Esophagus muscularis mucosa (tissue), 4 donors: ENCODE measurements around the gene SPPL2B. TPM values are rescaled to one million over a fixed set of nuclear protein-coding genes. Genes with fewer than 3 reads are reported as not detected.

Source experiments
- DNase-seq: peaks from one replicate; pipeline ENCODE4 v3.0.0-alpha.2; 2017; ENCODE audit errors: extremely low spot score
- H3K27ac ChIP-seq, 4 donors: fragments of 200-600 bp; sonication (generic); replicated peaks in 1 of 4; 1 replicate in 3 of 4; 2 replicates in 1 of 4; pipeline ENCODE4 v1.5.1; 2016 to 2019; ENCODE audit warnings: mild to moderate bottlenecking in 1 of 4
- H3K27me3 ChIP-seq, 4 donors: fragments of 200-600 bp; sonication (generic); one replicate each; pipeline versions ENCODE4 v1.5.1 to v1.6.0; 2016 to 2019
- H3K36me3 ChIP-seq, 4 donors: fragments of 200-600 bp; sonication (generic); one replicate each; pipeline ENCODE4 v1.5.1; 2016 to 2019
- H3K4me1 ChIP-seq, 4 donors: fragments of 200-600 bp; sonication (generic); one replicate each; pipeline ENCODE4 v1.5.1; 2016 to 2019
- H3K4me3 ChIP-seq, 4 donors: fragments of 200-600 bp; sonication (generic); 1 replicate in 2 of 4; 2 replicates in 2 of 4; pipeline ENCODE4 v1.5.1; 2016 to 2019; ENCODE audit warnings: mild to moderate bottlenecking in 4 of 4, moderate library complexity in 1 of 4
- H3K9me3 ChIP-seq, 4 donors: fragments of 200-600 bp; sonication (generic); 1 replicate in 3 of 4; 2 replicates in 1 of 4; pipeline ENCODE4 v1.5.1; 2016 to 2019
- EP300 ChIP-seq: sonication (generic); formaldehyde crosslinking; IDR thresholded peaks from one replicate; pipeline ENCODE4 v1.6.1; 2017; ENCODE audit warnings: antibody characterized with exemption
- POLR2A ChIP-seq: fragments of 450-650 bp; IDR thresholded peaks from one replicate; pipeline ENCODE4 v1.6.1; 2017; ENCODE audit warnings: antibody characterized with exemption, moderate library complexity, mild to moderate bottlenecking, low read depth
- POLR2AphosphoS5 ChIP-seq, 2 donors: sonication (generic); formaldehyde crosslinking; IDR thresholded peaks; one replicate each; pipeline ENCODE4 v1.6.1; 2017; ENCODE audit warnings: antibody characterized with exemption in 2 of 2
- WGBS: methylation state at CpG from one replicate; pipeline ENCODE4 v1.1.5; 2018; 5-methylcytosine and 5-hydroxymethylcytosine counted together
- intact Hi-C: fragments of 100-400 bp; cut with DNase I; formaldehyde crosslinking; loops from one replicate; pipeline ENCODE4 v1.15.1; 2023
- total RNA-seq, 4 donors: library from RNA; depleted of rRNA; stranded (reverse); fragments of >200 nt; gene quantifications; one replicate each; pipeline versions ENCODE4 v1.1.0 to v1.2.1, GENCODE V29; 2016
- TF ChIP-seq, protein P1 (sequence below), 3 experiments: fragments of 200-600 bp in 2 of 3; fragments of 450-650 bp in 1 of 3; sonication (generic) in 2 of 3; IDR thresholded peaks; one replicate each; pipeline ENCODE4 v1.5.1; 2017 to 2019; ENCODE audit warnings: antibody characterized with exemption in 3 of 3, mild to moderate bottlenecking in 2 of 3, moderate library complexity in 1 of 3

SPPL2B gene
- total RNA-seq, 4 donors from 2014 or later = 25.0 to 42.4 (median 29.9) TPM

DNA sequence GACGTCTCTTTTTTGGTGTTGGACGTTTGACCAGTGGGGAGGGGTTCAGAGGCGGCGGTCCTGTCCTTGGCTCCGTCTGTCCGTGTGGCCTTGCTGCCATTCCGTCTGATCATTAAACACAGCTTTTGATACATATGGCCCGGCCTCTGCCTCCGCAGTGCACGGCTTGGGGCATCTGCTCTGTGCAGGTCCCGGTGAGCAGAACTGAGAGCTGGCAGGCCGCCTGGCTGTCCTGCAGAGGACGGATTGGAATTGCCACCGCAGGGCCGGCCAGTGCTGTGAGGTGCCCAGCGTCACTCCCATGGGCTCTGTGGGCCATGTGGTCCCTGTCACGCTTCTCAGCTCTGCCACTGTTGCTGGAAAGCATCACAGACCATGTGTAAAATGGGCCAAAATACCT is 26.2 kb downstream of the SPPL2B start:
- H3K36me3 ChIP-seq = peaks cover 8 to 49% (median 47%) of the 10 kb centered on the region in 4 donors
- intact Hi-C loops = no loop called here

DNA sequence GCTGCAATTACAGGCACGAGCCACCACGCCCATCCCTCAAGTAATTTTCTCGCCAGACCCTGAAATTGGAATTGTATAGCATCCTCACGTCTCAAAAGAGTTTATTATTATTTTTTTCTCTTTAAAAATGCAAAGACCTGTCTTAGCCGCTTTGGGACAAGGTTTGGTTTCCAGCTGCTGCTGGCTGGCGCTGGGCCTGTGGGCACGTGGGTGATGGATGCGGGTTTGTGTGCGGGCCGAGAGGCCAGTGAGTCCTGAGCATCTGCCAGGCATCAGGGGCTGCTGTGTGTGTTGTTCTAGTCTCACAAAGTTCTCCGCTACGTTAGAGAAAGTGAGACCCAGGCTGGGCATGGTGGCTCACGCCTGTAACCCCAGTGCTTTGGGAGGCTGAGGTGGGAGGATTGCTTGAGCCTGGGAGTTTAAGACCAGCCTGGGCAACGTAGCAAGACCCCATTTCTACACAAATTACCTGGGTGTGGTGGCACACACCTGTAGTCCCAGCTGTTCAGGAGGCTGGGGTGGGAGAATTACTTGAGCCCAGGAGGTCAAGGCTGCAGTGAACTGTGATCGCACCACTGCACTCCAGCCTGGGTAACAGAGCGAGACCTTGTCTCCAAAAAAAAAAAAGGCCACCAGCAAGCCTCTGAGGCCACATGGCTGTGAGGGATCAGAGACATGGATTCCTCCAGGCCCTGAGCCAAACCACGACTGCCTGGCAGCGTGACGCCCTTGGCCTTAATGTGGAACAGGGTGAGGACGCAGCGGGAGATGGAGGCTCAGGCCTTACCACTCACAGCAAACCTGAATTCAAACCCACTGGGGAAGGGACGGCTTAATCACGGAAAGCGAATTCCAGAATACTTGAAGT is 26.9 kb downstream of the SPPL2B start:
- intact Hi-C loops = no loop called here
- no peak for DNase-seq
- H3K36me3 ChIP-seq = peaks cover 8 to 48% (median 43%) of the 10 kb centered on the region in 4 donors
- TF ChIP-seq, protein P1, sequence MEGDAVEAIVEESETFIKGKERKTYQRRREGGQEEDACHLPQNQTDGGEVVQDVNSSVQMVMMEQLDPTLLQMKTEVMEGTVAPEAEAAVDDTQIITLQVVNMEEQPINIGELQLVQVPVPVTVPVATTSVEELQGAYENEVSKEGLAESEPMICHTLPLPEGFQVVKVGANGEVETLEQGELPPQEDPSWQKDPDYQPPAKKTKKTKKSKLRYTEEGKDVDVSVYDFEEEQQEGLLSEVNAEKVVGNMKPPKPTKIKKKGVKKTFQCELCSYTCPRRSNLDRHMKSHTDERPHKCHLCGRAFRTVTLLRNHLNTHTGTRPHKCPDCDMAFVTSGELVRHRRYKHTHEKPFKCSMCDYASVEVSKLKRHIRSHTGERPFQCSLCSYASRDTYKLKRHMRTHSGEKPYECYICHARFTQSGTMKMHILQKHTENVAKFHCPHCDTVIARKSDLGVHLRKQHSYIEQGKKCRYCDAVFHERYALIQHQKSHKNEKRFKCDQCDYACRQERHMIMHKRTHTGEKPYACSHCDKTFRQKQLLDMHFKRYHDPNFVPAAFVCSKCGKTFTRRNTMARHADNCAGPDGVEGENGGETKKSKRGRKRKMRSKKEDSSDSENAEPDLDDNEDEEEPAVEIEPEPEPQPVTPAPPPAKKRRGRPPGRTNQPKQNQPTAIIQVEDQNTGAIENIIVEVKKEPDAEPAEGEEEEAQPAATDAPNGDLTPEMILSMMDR (IDR thresholded peaks at IDR 0.05) = no peak
- TF ChIP-seq POLR2A (no peak), POLR2AphosphoS5 (IDR thresholded peaks at IDR 0.05) (no peak), EP300 (no peak)
- H3K9me3 ChIP-seq = no peaks in the 10 kb centered on the region
- H3K27ac ChIP-seq = no peak overlapping the region
- H3K4me3 ChIP-seq = no peak overlapping the region
- H3K27me3 ChIP-seq = peaks cover 3 to 9% (median 5%) of the 10 kb centered on the region in 4 donors
- WGBS = 88% methylated on average over 22 of the region's 24 CpGs
- peaks cover 0 to 6% (median 3%) of the 10 kb centered on the region in 4 donors for H3K4me1 ChIP-seq

More for the DNA sequence above, 26.2 kb downstream of the SPPL2B start:
- TF ChIP-seq POLR2AphosphoS5 (IDR thresholded peaks at IDR 0.05) (no peak), EP300 (no peak), POLR2A (no peak)
- TF ChIP-seq, protein P1 (IDR thresholded peaks at IDR 0.05) = no peak
- no peaks in the 10 kb centered on the region for H3K9me3 ChIP-seq
- H3K27me3 ChIP-seq = peaks cover 0 to 1% (median 0%) of the 10 kb centered on the region in 4 donors
- DNase-seq = no peak
- no peak overlapping the region for H3K27ac ChIP-seq
- no peak overlapping the region for H3K4me3 ChIP-seq
- H3K4me1 ChIP-seq = no peaks in the 10 kb centered on the region
- 85% methylated on average over 12 of the region's 17 CpGs for WGBS

DNA sequence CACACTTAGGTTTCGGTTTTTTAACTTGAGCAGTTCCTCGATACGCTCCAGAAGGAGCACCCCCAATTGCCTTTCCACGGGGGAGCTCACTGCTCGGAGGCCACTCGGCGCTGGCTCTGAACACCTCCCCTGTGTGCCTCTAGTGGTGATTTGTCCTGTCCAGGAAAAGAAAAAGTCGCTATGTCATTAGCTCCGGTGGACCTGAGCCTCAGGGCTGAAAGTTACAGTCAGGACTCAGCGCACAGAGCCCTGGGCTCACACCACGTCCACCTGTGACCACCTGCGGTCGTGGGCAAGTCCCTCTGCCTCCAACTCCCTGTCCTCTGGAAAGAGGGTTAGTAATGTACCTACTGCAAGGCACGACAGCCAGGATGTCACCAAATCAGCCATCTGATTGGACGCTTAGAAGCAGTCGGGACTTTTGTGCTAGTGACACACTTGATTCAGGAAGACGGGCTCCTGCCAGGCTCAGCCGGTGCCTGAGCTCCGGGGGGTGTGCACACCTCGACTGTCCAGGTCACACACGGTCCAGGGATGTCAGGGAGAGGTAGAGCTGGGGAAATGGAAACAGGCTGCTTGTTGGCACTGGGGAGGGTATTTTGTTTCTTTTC is 27.7 kb downstream of the SPPL2B start:
- Histone ChIP-seq H3K27me3 (peaks cover 3 to 16% (median 9%) of the 10 kb centered on the region in 4 donors), H3K4me3 (no peak overlapping the region), H3K27ac (no peak overlapping the region), H3K36me3 (peaks cover 8 to 40% (median 36%) of the 10 kb centered on the region in 4 donors), H3K9me3 (no peaks in the 10 kb centered on the region), H3K4me1 (peaks cover 0 to 7% (median 3%) of the 10 kb centered on the region in 4 donors)
- no peak for TF ChIP-seq EP300
- TF ChIP-seq POLR2A = no peak
- TF ChIP-seq, protein P1 (IDR thresholded peaks at IDR 0.05) = no peak
- TF ChIP-seq POLR2AphosphoS5 (IDR thresholded peaks at IDR 0.05) = no peak
- no peak for DNase-seq
- 85% methylated on average over 15 of the region's 21 CpGs for WGBS
- intact Hi-C loops = no loop called here

DNA sequence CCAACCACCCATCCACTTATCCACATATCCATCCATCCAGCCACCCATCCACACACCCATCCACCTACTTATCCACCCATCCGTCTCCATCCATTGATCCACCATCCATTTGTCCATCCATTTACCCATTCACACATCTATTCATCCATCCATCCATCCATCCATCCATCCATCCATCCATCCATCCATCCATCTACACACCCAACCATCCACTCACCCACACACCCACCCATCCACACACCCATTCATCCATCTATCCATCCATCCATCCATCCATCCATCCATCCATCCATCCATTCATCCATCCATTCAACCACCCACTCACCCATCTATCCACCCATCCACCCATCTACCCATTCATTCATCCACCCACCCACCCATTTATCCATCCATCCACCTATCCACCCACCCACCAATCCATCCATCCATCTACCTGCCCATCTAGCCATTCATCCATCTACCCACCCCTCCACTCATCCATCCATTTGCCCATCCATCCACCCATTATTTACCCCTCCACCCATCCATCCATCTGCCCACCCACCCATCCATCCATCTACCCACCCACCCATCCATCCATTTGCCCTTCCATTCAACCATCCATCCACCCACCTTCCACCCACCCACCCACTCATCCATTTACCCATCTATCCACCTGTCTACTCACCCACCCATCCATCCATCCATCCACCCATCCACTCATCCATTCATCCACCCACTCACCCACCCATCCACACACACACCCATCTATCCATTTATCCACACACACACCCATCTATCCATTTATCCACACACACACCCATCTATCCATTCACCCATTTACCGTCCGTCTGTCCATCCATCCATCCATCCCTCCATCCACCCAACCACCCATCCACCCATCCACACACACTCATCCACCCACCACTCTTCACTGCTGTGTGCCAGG is 29.1 kb downstream of the SPPL2B start:
- Histone ChIP-seq H3K9me3 (no peaks in the 10 kb centered on the region), H3K4me1 (peaks cover 0 to 15% (median 6%) of the 10 kb centered on the region in 4 donors), H3K36me3 (peaks cover 8 to 27% (median 24%) of the 10 kb centered on the region in 4 donors), H3K27me3 (peaks cover 3 to 30% (median 18%) of the 10 kb centered on the region in 4 donors), H3K4me3 (no peak overlapping the region), H3K27ac (no peak overlapping the region)
- TF ChIP-seq POLR2A (no peak), EP300 (no peak), POLR2AphosphoS5 (IDR thresholded peaks at IDR 0.05) (no peak)
- TF ChIP-seq, protein P1 (IDR thresholded peaks at IDR 0.05) = no peak
- intact Hi-C loops = no loop called here
- no peak for DNase-seq
- over 99% methylated on average over 3 of the region's 3 CpGs for WGBS
